Stimulated activated CD4-positive, alpha-beta T cell treated with anti-CD3 and anti-CD28 coated beads, Interleukin-1b, Interleukin-23, amount 100 ng/mL, for 1 hour (primary cell): ENCODE measurements around the gene KAZN.

Source experiments
- DNase-seq, 2 donors: peaks; one replicate each; pipeline ENCODE4 v3.0.0-alpha.2; 2020; ENCODE audit warnings: low read depth in 2 of 2

Gene KAZN

GRCh38 chr1:14647777-14648176 is 49.3 kb downstream of the KAZN start:
- DNase-seq, result no peak

DNA sequence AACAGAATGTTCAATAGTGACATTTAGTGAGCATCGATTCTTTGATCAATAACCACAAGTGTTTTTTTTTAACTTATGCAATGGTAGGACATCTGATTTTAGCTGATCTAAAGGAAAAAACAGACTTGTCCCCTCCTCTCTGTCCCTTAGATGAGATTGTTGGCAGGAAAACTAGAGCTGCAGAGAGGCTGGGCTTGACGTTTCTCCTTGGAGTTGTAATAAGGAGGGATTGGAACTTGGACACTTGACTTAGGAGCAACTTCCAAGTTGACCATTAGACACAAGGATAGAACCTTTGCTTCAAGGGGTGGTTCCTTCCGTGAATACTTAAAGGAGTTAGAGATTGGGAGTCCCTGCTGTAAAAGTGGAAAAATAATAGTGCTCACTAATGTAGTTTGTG is 49.9 kb downstream of the KAZN start:
- DNase-seq, result no peak

DNA sequence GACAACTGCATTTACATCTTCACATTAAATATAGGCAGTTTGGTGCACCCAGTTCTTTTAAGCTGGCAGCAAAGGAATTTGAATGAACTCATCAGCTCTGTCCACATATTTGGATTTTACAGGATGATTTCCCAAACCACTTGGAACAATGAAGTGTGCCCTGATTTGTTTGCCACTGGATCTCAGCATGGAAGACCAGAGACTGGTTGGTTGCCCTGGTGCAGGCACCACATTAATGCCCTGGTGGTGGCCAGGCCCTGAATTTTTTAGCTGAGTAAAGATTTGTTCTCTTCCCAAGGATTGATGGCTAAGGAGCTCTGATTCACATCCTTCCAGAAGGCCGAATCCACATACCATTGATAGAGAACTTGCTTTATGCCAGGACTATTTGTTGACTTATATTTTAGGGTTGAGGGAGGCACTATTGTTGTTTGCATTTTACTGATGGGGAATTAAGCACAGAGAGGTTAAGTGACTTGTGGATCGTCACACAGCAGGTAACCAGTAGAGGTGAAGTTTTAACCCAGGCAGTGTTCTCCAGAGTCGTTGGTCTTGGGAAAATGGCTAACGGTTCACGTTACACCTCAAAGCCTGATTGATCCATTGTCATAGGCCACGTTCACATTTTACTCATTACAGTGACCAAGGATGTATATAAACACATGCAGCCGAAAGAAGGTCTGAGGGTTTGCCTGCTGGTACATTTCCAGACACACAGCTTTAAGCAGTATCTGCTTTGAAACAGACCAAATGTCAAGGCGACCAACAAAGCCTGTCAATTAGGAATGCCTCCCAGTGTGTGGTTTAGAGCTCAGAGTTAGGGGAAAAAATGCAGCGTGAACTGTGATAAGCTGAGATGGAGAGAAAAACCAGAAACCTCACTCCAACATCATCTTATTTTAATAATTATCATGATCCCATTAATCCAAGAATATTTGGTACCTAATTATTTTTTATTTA is 50.7 kb downstream of the KAZN start:
- no peak for DNase-seq

DNA sequence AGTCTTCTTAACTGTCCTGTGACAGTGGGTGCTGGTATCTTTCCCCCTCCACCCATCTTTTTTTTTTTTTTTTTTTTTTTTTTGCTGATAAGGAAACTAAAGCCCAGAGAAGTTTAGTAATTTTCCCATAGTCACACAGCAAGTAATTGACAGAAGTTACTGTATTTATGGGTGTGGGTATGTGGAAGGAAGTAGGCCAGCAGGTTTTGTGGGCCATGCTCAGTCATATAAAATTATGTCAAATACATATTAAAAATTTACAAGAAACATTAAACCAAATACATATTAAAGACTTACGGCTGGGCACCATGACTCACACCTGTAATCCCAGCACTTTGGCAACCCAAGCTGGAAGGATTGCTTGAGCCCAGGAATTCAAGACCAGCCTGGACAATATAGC is 51.5 kb downstream of the KAZN start:
- no peak for DNase-seq

DNA sequence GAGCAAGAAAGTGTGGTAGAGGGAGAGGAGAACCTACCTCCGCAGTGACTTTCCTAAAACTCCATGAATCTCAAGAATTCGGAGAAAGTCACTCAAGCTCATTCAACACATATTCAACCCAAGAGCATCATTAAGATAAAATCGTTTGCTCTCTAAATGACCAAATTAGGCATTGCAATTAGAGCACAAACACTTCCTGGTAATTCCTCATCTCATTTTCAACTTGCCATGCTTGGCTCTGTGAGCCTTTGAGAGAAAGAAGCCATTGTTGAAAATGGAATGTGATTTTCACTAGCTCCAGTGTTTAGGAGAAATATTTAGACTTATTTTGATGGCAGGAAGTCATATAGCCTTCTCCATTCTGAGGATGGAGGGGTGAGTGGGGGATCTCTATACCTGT is 52.5 kb downstream of the KAZN start:
- DNase-seq, result no peak

- DNase-seq, result no peak
Measured at GRCh38 chr1:14652840-14653239, 54.4 kb downstream of the KAZN start.

DNA sequence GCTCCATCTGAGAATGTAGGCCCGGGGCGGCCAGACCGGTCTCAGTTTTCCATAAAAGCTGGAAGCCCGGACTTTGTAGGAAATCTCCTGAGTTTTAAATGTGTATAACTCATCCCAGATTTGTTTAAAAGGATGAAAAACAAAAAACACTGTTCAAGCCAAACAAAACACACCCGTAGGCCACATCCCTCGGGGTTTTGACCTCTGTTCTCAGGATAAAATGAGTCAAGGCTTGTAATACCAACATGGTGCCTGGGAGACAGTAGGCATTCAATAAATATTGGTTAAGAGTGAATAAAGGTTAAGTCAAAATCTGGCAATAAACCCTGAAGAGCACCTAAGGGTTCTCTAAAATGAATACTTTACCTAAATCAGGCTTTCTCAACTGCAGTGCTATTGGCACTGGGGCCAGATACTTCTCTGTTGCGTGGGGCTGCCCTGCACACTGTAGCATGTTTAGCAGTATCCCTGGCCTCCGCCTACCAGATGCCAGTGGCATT is 55.0 kb downstream of the KAZN start:
- DNase-seq, result no peak

DNA sequence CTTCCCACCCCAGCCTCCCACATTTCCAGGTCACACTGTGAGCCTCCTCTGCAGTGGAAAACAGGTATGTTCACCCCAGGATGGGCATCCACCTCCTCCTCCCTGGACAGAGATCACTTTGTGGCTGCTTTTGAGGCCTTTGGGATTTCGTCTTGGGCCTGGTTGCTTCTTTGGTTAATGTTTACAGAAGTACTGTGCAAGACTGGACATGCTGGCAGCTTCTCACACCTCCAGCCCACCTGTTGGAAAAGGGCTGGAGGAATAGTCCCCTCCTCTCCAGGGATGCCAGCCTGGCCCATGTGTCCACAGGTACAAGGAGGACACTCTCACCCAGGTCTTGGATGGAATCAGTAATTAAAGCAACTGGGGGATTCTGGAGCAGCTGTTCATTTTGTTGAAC is 56.1 kb downstream of the KAZN start:
- no peak for DNase-seq

DNA sequence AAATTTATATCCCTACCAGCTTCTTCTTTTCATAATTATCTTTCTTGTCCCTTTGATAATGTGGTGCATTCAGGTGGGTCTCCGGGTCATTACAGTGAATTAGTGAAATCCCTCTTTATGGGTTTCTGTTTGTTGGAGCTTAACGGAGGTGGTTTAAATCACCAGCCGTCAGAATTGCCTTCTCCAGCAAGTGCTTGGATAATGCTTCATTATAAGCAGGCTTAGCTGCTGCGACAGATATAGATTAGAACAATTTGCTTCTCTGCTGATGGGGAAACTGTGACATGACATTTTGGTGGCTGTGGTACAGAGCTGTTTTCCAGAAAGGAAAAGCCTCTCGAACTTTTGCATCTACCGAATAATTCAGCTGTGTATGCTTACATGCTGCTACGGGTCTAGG is 56.9 kb downstream of the KAZN start:
- DNase-seq, result no peak

DNA sequence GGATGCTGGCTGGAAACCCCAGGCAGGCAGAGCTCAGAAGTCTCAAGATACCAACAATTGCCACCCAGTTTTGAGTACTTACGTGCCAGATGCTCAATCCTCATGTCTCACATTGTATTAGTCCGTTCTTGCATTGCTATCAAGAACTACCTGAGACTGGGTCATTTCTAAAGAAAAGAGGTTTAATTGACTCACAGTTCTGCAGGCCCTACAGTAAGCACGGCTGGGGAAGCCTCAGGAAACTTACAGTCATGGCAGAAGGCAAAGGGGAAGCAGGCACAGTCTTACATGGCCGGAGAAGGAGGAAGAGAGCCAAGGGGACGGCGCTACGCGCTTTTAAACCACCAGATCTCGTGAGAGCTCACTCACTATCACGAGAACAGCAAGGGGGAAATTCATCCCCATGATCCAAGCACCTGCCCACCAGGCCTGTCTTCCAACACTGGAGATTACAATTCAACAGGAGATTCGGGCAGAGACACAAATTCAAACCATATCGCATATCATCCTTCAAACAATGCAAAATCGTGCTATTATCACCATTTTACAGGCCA is 58.0 kb downstream of the KAZN start:
- DNase-seq, result no peak

- no peak for DNase-seq
Measured at GRCh38 chr1:14658642-14659041, 60.2 kb downstream of the KAZN start.

DNA sequence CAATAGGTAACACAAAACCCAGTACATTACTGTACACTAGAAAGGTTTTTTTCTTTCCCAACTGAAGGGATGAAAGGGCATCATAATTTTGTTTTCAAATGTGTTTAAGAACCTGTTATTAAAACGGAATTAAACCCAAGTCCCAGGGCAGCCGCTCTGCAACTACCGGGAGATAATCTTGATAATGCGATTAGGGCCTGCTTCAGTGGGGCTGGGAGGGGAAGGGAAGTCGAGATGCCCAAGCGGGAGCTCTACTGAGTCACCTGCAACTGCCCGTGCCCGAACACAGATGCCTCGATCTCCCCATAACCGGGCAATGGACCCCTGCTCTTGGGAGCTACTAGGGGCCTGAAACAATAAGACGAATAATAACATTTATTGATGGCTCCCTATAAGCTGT is 61.4 kb downstream of the KAZN start:
- DNase-seq, result no peak

GRCh38 chr1:14660801-14661200 is 62.3 kb downstream of the KAZN start:
- no peak for DNase-seq

DNA sequence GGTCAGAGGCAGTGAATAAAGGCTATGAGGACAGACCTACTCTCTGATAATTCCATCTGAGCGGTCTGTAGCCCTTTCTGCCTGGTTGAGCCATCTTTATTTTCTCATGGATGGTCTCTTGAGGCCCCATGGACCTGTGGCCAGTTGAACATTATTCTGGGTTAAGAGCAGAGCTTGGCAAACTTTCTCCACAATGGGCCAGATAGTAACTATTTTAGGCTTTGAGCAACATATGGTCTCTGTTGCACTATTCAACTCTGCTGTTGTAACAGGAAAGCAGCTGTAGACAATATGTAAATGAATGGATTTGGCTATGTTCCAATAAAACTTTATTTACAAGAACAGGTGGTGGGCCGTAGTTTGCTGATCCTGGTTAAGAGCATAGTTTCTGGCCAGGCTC is 62.7 kb downstream of the KAZN start:
- no peak for DNase-seq

DNA sequence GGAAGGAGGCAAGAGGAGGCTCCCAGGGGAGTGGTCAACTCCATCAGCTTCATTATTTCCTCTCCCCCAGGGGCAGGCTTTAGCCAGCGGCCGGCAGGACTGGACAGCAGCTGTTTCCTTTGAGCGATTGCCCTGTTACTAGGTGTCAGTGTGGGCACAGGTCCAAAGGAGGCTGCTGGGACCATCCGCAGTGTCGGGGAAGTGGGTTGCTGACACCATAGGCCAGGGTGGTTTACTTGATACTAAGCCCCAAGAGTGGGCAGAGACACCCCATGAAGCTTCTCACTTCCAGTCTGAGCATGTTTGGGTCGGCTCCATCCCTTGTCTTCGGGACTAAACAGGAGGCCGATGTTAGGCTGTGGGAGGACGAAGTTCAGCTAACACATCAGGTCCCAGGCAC is 63.6 kb downstream of the KAZN start:
- no peak for DNase-seq

GRCh38 chr1:14663773-14664172 is 65.3 kb downstream of the KAZN start:
- DNase-seq, result no peak

DNA sequence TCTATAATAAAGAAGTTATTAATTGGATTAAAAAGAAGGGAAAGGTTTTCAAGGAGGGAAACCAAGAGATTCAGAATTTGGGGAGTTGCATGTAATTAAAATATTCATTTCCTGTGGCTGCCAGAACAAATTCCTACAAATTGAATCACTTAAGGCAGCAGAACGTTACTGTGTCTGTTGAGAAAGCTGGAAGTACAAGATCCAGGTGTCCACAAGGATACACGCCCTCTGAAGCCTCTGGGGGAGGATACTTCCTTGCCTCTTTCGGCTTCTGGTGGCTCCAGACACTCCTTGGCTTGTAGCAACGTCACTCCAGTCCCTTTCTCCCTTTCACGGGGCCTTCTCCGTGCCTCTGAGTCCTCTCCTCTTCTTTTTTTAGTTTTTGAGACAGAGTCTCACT is 67.9 kb downstream of the KAZN start:
- DNase-seq, result no peak

DNA sequence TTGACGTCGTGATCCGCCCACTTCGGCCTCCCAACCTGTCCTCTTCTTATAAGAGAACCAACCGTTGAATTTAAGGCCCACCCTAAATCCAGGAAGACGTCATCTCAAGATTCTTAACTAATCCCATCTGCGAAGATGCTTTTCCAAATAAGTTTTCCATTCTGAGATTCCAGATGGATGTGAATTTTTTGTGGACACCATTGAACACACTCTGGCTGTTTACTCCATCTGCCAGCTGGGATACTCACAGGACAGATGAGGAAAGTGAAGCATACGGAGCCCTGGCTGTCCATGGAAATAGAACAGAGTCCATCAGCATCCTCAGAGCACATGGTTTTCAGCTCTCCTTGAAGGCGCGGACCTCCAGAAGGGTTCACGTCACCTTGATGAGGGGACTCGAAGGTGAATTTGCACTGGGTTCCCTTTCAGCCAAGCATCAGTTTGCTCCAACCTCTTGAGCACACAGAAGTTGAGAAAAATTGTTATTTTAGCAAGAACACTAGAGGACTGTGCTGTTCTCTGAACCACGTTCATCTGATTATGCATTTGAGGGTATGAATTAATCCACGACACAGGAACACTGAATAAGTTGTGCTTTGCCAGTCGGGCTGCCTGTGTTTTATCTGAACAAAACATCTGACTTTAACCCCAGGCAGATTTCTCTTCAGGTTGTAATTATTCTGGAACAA is 68.6 kb downstream of the KAZN start:
- no peak for DNase-seq

GRCh38 chr1:14667651-14667984 is 69.1 kb downstream of the KAZN start:
- DNase-seq, result no peak

- DNase-seq, result no peak
Measured at GRCh38 chr1:14668538-14668937, 70.1 kb downstream of the KAZN start.

DNA sequence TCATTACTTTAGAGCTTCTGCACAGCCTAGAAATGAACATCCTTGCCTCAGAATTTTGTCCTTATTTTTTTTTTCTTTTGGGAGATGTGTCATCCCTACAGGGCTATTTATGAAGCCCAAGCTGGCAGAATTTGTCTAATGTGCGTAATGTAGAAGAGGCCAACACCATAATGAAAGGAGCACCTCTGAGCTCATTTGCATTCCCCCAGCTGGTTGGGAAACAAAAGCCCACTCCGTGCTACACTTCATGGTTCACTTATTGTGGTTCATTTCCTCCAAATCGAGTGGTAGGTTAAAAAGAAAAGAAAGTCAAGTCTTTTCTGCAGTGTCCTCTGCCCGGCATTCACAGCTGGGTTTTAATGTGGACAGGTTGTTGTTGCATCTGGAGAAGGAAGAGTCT is 73.5 kb downstream of the KAZN start:
- DNase-seq, result no peak

GRCh38 chr1:14674030-14674429 is 75.5 kb downstream of the KAZN start:
- no peak for DNase-seq

- no peak for DNase-seq
Measured at GRCh38 chr1:14676400-14676799, 77.9 kb downstream of the KAZN start.
